CD4-positive, alpha-beta T cell treated with Interleukin-4 for 4 hours (primary cell): ENCODE results near the gene ARHGAP27.
A peak's percentile ranks its signal among the peaks of the same experiment; 100 is the strongest.
"Not testable (repeated sequence)": the region's sequence is repeated elsewhere in the genome, so short reads cannot be mapped to it uniquely, and the experiment has no call there.

Experiments
- DNase-seq: peaks from one replicate; pipeline ENCODE4 v3.0.0-alpha.2; 2020

ARHGAP27 gene

GRCh38 chr17:45432405-45433158 is at the start of gene ARHGAP27:
ARHGAP27 (minus strand) TSS chr17:45432870; CDS start chr17:45430279, 2,591 bp downstream.
- DNase-seq = no peak

DNA sequence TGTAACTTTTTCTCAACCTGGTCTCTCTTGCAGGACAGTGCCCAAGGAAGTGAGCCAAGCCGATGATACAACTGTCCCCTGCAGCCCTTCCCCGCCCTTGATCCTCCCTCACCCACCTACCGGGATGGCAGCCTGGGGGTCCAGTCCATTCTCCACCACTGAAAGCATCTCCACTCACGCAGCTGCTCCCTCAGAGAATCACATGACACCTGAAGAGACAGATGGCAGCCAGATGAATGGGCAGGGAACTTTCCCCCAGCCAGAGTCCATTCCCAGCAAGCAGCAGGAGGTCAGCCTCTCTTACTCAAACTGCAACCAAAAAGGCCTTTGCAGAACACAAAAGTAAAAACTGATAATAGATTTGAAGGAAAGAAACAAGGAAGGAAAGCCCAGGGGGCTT is 49.6 kb upstream of the ARHGAP27 start:
- DNase-seq = not testable (repeated sequence)

GRCh38 chr17:45475436-45475835 is 42.8 kb upstream of the ARHGAP27 start:
- not testable (repeated sequence) for DNase-seq

GRCh38 chr17:45472249-45472648 is 39.6 kb upstream of the ARHGAP27 start:
- not testable (repeated sequence) for DNase-seq

- DNase-seq = not testable (repeated sequence)
Observed at GRCh38 chr17:45469204-45469563, 36.5 kb upstream of the ARHGAP27 start.

GRCh38 chr17:45468293-45469203 is 35.9 kb upstream of the ARHGAP27 start:
- DNase-seq = not testable (repeated sequence)

GRCh38 chr17:45461524-45462327 is 29.1 kb upstream of the ARHGAP27 start:
- DNase-seq = peak; percentile 29

GRCh38 chr17:45460422-45460821 is 27.8 kb upstream of the ARHGAP27 start:
- not testable (repeated sequence) for DNase-seq

DNA sequence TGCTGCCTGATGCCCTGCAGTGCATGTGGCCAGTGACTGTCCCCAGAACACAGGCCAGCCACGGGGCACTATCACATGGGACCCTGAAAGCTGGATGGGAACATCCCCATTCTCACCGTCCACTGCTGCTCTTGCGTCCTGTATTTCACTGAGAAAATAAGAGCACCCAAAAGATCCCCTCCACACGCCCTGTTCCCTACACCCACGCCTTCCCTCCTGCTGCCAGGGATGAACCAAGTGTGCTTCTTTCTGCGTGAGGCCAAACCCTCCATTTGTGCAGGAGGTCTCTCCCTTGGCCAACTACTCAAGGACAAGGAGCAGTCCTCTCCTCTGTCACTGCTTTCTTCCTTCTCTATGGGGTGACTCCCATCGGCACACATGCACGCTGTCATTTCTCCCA is 21.7 kb upstream of the ARHGAP27 start:
- DNase-seq = not testable (repeated sequence)

- DNase-seq = not testable (repeated sequence)
Observed at GRCh38 chr17:45453731-45454130, 21.1 kb upstream of the ARHGAP27 start.

GRCh38 chr17:45453225-45453534 is 20.5 kb upstream of the ARHGAP27 start:
- DNase-seq = not testable (repeated sequence)

DNA sequence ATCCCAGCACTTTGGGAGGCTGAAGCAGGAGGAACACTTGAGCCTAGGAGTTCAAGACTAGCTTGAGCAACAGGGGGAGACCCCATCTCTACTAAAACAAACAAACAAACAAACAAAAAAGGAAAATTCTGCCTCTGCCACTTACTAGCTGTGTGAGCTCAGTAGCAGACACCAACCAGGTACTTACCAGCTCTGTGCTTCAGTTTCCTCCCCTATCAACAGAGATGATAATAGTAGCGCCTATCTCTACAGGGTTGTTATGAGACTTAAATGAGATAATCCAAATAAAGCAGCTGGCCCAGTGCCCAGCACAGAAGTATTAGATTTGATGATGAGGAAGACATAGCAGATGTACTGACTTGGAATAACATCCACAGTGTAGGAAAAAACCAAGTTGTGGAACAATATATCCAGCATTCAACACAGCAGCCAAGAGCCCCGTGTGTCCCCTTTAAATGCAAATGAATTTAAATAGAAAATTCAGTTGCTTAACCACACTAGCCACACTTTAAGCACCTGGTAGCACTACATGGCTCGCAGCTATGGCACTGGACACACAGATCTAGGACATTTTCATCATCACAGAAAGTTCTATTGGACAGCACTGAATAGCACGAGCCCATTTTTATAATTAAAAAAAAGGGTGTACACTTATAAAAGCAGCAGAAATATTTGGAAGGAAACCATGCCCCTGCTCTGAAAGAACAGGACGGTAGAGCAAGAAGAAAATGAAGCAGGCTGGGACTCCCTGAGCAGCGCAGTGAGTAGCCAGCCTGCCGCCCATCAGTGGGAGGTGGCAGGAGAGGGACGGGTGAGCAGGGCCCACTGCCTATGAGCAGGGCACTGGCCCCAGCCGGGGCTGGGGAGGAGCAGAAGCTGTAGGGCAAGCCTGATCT is 19.9 kb upstream of the ARHGAP27 start:
- not testable (repeated sequence) for DNase-seq

DNA sequence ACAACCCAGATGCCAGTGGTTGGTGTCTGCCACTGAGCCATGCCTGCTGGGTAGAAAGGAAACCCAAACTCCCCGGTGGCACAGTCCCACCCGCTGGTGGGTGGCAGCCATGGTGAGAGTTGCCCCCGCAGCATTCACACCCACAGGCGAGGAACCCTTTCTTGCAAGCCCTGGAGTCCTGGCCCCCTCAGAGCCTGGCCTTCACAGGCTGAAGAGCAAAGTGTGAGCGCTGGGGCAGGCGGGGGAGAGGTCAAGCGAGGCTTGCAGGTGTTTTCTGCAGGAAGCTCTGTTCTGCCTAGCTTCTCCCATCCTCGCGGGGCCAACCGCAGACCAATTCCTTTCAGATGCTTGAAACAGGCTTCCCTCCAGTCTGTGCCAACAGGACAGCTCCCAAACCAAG is 19.0 kb upstream of the ARHGAP27 start:
- DNase-seq = not testable (repeated sequence)

- no peak for DNase-seq
Observed at GRCh38 chr17:45451131-45451530, 18.5 kb upstream of the ARHGAP27 start.

- not testable (repeated sequence) for DNase-seq
Observed at GRCh38 chr17:45449708-45450329, 17.1 kb upstream of the ARHGAP27 start.

- DNase-seq = not testable (repeated sequence)
Observed at GRCh38 chr17:45449260-45449659, 16.6 kb upstream of the ARHGAP27 start.

GRCh38 chr17:45448483-45448882 is 15.8 kb upstream of the ARHGAP27 start:
- not testable (repeated sequence) for DNase-seq

GRCh38 chr17:45448066-45448465 is 15.4 kb upstream of the ARHGAP27 start:
- DNase-seq = not testable (repeated sequence)

DNA sequence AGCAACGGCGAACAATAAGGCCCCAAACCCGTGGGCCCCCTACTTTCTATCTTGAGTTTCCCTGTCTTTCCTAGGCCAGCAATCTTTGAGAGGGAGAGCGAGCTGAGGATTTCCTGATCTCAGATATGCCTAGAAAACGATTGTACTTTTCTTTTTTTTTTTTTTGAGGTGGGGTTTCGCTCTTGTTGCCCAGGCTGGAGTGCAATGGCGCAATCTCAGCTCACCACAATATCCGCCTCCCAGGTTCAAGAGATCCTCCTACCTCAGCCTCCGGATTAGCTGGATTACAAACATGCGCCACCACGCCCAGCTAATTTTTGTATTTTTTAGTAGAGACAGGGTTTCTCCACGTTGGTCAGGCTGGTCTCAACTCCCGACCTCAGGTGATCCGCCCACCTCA is 15.0 kb upstream of the ARHGAP27 start:
- not testable (repeated sequence) for DNase-seq

DNA sequence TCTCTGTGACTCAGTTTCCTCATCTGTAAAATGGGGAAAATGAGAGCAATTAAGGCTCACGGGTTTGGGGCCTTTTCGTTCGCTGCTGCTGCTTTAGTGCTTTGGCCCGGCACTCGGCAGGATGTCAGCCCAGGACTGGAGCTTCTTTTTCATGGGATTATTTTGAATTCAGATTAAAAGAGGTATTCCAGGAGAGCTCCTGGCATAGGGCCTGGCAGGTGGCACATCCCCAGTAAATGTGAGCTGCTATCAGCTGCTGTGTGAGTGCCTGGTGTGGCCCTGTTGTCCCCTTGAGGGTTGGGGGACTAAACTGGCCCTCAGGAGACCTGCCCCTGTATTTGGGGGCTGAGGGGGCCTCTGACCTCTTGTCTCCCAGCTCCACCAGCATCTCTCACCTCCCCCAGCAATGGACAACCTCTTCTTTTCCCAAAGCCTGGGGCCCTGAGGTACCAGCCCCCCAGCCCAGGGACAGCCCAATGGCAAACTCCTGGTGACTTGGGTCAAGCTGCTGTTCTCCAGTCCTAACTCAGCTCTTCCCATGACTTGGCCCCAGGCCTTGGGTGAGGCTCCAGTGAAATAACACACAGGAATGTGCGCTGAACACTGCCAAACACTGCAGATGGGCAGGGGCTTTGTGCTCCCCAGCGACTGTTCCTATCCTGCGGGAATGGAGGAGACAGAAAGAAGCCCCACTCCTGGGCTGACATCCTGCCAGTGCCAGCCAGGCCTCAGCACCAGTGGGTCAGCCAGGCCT is 14.4 kb upstream of the ARHGAP27 start:
- DNase-seq = not testable (repeated sequence)
